Tibial nerve (tissue), 4 donors: ENCODE results near the gene ANGPTL7. TPM values are rescaled to one million over a fixed set of nuclear protein-coding genes. Genes with fewer than 3 reads are reported as not detected.
A peak's percentile ranks its signal among the peaks of the same experiment; 100 is the strongest.

ENCODE experiments used
- DNase-seq, 2 donors: peaks; one replicate each; pipeline ENCODE4 v3.0.0-alpha.2; 2019; ENCODE audit warnings: low spot score in 2 of 2
- H3K27ac ChIP-seq, 4 donors: fragments of 200-600 bp; sonication (generic) in 3 of 4; one replicate each; pipeline ENCODE4 v1.5.1; 2017 to 2019; ENCODE audit warnings: mild to moderate bottlenecking in 1 of 4
- H3K27me3 ChIP-seq, 2 donors: fragments of 200-600 bp; sonication (generic) in 1 of 2; one replicate each; pipeline versions ENCODE4 v1.5.1 to v1.6.0; 2017 to 2019
- H3K36me3 ChIP-seq, 3 donors: fragments of 200-600 bp; sonication (generic); one replicate each; pipeline ENCODE4 v1.5.1; 2018 to 2019
- H3K4me1 ChIP-seq, 4 donors: fragments of 200-600 bp; sonication (generic) in 3 of 4; one replicate each; pipeline ENCODE4 v1.5.1; 2017 to 2019
- H3K4me3 ChIP-seq, 4 donors: fragments of 200-600 bp; sonication (generic) in 3 of 4; one replicate each; pipeline ENCODE4 v1.5.1; 2017 to 2019; ENCODE audit warnings: mild to moderate bottlenecking in 1 of 4, moderate library complexity in 1 of 4
- H3K9me3 ChIP-seq, 4 donors: fragments of 200-600 bp; sonication (generic) in 3 of 4; one replicate each; pipeline ENCODE4 v1.5.1; 2017 to 2019
- CTCF ChIP-seq, 5 experiments: fragments of 200-600 bp in 3 of 5; fragments of 450-650 bp in 2 of 5; sonication (generic) in 3 of 5; IDR thresholded peaks; one replicate each; pipeline ENCODE4 v1.5.1; 2016 to 2019; ENCODE audit warnings: antibody characterized with exemption in 5 of 5, mild to moderate bottlenecking in 3 of 5, moderate library complexity in 2 of 5
- EP300 ChIP-seq, 2 donors: sonication (generic); formaldehyde crosslinking; IDR thresholded peaks; one replicate each; pipeline ENCODE4 v1.6.1; 2017; ENCODE audit warnings: antibody characterized with exemption in 2 of 2, mild to moderate bottlenecking in 1 of 2
- POLR2A ChIP-seq, 2 donors: fragments of 450-650 bp; IDR thresholded peaks; one replicate each; pipeline ENCODE4 v1.6.1; 2017; ENCODE audit warnings: antibody characterized with exemption in 2 of 2, mild to moderate bottlenecking in 2 of 2, moderate library complexity in 2 of 2
- WGBS, 2 donors: methylation state at CpG; one replicate each; pipeline ENCODE4 v1.1.5; 2018; 5-methylcytosine and 5-hydroxymethylcytosine counted together
- total RNA-seq, 4 donors: library from RNA; depleted of rRNA; stranded (reverse); fragments of >200 nt; gene quantifications; one replicate each; pipeline ENCODE4 v1.1.0, GENCODE V29; 2016

The ANGPTL7 gene
- total RNA-seq, 4 donors from 2014 or later = 1,094 to 2,140 (median 1,213) TPM

GRCh38 chr1:11145741-11146140, 43.4 kb upstream of the ANGPTL7 start:
- peaks cover 0 to 58% (median 4%) of the 10 kb centered on the region in 3 donors for H3K36me3 ChIP-seq
- DNase-seq = no peak
- H3K4me3 ChIP-seq = no peak overlapping the region
- TF ChIP-seq CTCF (IDR thresholded peaks at IDR 0.05) = no peak
- TF ChIP-seq EP300 (IDR thresholded peaks at IDR 0.05) = no peak
- TF ChIP-seq POLR2A (IDR thresholded peaks at IDR 0.05) = no peak
- H3K27ac ChIP-seq = peak overlapping the region in 1 of 4 donors; percentile 90
- H3K9me3 ChIP-seq = no peaks in the 10 kb centered on the region
- H3K4me1 ChIP-seq = peaks cover 0 to 53% (median 7%) of the 10 kb centered on the region in 4 donors
- H3K27me3 ChIP-seq = no peaks in the 10 kb centered on the region
- 91% methylated on average over 6 of the region's 6 CpGs for WGBS, 2 donors

- Histone ChIP-seq H3K27me3 (no peaks in the 10 kb centered on the region), H3K9me3 (no peaks in the 10 kb centered on the region), H3K27ac (peak overlapping the region in 1 of 4 donors; percentile 90), H3K4me1 (peaks cover 0 to 68% (median 18%) of the 10 kb centered on the region in 4 donors), H3K36me3 (peaks cover 0 to 58% (median 4%) of the 10 kb centered on the region in 3 donors), H3K4me3 (no peak overlapping the region)
- DNase-seq = no peak
- TF ChIP-seq POLR2A (IDR thresholded peaks at IDR 0.05) (no peak), EP300 (IDR thresholded peaks at IDR 0.05) (no peak), CTCF (IDR thresholded peaks at IDR 0.05) (no peak)
- whole genome bisulfite sequencing, 2 donors = 52 to 72% methylated on average over 4 of the region's 4 CpGs
These were observed 41.9 kb upstream of the ANGPTL7 start for GRCh38 chr1:11147197-11147770.

- WGBS, 2 donors = 63 to 67% methylated on average over 3 of the region's 3 CpGs
- Histone ChIP-seq H3K27me3 (no peaks in the 10 kb centered on the region), H3K9me3 (no peaks in the 10 kb centered on the region), H3K4me1 (peaks cover 0 to 54% (median 13%) of the 10 kb centered on the region in 4 donors), H3K4me3 (no peak overlapping the region), H3K36me3 (peaks cover 0 to 55% (median 4%) of the 10 kb centered on the region in 3 donors), H3K27ac (peak overlapping the region in 3 of 4 donors; percentile 44 to 82 (median 61))
- TF ChIP-seq CTCF (IDR thresholded peaks at IDR 0.05) (no peak), POLR2A (IDR thresholded peaks at IDR 0.05) (no peak), EP300 (IDR thresholded peaks at IDR 0.05) (no peak)
- DNase-seq = no peak
These were observed 38.8 kb upstream of the ANGPTL7 start for GRCh38 chr1:11150326-11150725.

- no peak overlapping the region for H3K4me3 ChIP-seq
- TF ChIP-seq POLR2A (IDR thresholded peaks at IDR 0.05) (no peak), CTCF (IDR thresholded peaks at IDR 0.05) (no peak), EP300 (IDR thresholded peaks at IDR 0.05) (no peak)
- H3K9me3 ChIP-seq = no peaks in the 10 kb centered on the region
- H3K27ac ChIP-seq = peak overlapping the region in 3 of 4 donors; percentile 42 to 82 (median 72)
- H3K27me3 ChIP-seq = no peaks in the 10 kb centered on the region
- 69 to 77% methylated on average over 5 of the region's 5 CpGs for WGBS, 2 donors
- no peak for DNase-seq
- H3K36me3 ChIP-seq = peaks cover 0 to 55% (median 4%) of the 10 kb centered on the region in 3 donors
- H3K4me1 ChIP-seq = peaks cover 0 to 55% (median 13%) of the 10 kb centered on the region in 4 donors
These were observed 38.0 kb upstream of the ANGPTL7 start for GRCh38 chr1:11151114-11151513.

GRCh38 chr1:11151826-11152612, 37.1 kb upstream of the ANGPTL7 start:
- Histone ChIP-seq H3K4me3 (no peak overlapping the region), H3K27me3 (no peaks in the 10 kb centered on the region), H3K9me3 (no peaks in the 10 kb centered on the region), H3K36me3 (peaks cover 0 to 55% (median 0%) of the 10 kb centered on the region in 3 donors), H3K4me1 (peaks cover 0 to 60% (median 13%) of the 10 kb centered on the region in 4 donors), H3K27ac (peak overlapping the region; percentile 21 to 82 (median 57))
- 59 to 64% methylated on average over 9 of the region's 9 CpGs for WGBS, 2 donors
- TF ChIP-seq EP300 (IDR thresholded peaks at IDR 0.05) = peak in 1 of 2 donors; percentile 57
- TF ChIP-seq POLR2A (IDR thresholded peaks at IDR 0.05) = no peak
- no peak for DNase-seq
